ENCODE results near the gene ASTE1. TPM values are rescaled to one million over a fixed set of nuclear protein-coding genes. Genes with fewer than 3 reads are reported as not detected.

Gene ASTE1
- polyA plus RNA-seq, 4 donors = 4.5 to 26.2 (median 8.3) TPM

GRCh38 chr3:131001071-131001470 lies 25.6 kb downstream of the ASTE1 start:
- Histone ChIP-seq H3K4me1 (ENCODE audit: control insufficient read depth in 3 of 3, insufficient read depth in 2 of 3, low read depth in 1 of 3, low read length in 2 of 3) (no peaks in the 10 kb centered on the region), H3K36me3 (ENCODE audit: control insufficient read depth in 3 of 3, insufficient read depth in 2 of 3, low read depth in 1 of 3, low read length in 3 of 3) (peaks cover 4 to 7% (median 4%) of the 10 kb centered on the region in 3 donors), H3K9me3 (ENCODE audit: control insufficient read depth in 2 of 2, insufficient read depth in 1 of 2, low read depth in 1 of 2, low read length in 1 of 2) (no peaks in the 10 kb centered on the region), H3K4me3 (ENCODE audit: low read depth in 1 of 3, low read length in 3 of 3) (no peak overlapping the region), H3K27ac (ENCODE audit: low read depth in 1 of 3, low read length in 2 of 3) (no peak overlapping the region), H3K27me3 (ENCODE audit: control insufficient read depth in 3 of 3, insufficient read depth in 3 of 3, low read length in 3 of 3) (no peaks in the 10 kb centered on the region)
- FAIRE-seq = no peak
- no peak for DNase-seq
- WGBS, 3 donors = 89 to 100% (median 97%) methylated on average over 1 of the region's 1 CpG

DNA sequence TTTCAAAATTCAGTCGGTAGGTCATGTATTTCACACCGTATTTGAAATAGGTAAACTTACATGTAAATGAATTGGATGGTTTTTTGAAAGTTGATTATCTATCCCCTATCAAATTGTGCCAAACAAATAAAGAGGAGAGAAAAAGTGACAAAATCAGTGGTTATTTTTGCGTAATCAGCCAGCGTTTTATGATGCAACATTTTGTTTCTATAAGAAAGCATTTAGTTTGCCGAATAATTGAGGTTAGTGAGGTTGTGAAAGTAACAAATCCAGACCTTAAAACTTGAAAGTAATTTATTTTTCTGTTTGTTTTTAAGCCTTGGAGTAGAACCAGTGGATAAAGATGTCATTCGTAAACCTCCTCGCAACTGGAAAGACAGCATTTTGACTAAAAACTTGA lies 29.3 kb downstream of the ASTE1 start:
- FAIRE-seq (no peak), DNase-seq (no peak)
- H3K4me1 ChIP-seq (ENCODE audit: control insufficient read depth in 3 of 3, insufficient read depth in 2 of 3, low read depth in 1 of 3, low read length in 2 of 3) = no peaks in the 10 kb centered on the region

DNA sequence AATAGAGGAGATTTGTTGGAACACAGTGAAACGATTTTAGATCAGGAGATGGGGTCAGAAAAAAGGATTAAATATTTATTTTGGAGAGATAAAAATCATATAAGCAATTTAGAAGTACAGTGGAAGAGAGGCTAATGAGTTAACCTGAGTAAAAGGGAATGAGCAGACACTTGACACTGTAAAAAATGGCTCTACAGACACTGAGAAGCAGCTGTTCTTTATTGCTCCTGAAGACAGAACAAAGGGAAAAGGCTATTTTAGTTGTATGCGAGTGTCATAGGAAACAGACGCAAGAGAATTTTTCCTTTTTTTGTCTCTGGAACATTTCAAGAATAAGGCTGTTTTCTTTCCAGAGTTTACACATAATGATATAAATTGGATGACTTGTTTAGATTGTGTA lies 34.3 kb downstream of the ASTE1 start:
- WGBS, 3 donors = 75 to 86% (median 80%) methylated on average over 3 of the region's 3 CpGs
- Histone ChIP-seq H3K9me3 (ENCODE audit: control insufficient read depth in 2 of 2, insufficient read depth in 1 of 2, low read depth in 1 of 2, low read length in 1 of 2) (no peaks in the 10 kb centered on the region), H3K27me3 (ENCODE audit: control insufficient read depth in 3 of 3, insufficient read depth in 3 of 3, low read length in 3 of 3) (no peaks in the 10 kb centered on the region), H3K4me1 (ENCODE audit: control insufficient read depth in 3 of 3, insufficient read depth in 2 of 3, low read depth in 1 of 3, low read length in 2 of 3) (no peaks in the 10 kb centered on the region), H3K4me3 (ENCODE audit: low read depth in 1 of 3, low read length in 3 of 3) (no peak overlapping the region), H3K27ac (ENCODE audit: low read depth in 1 of 3, low read length in 2 of 3) (no peak overlapping the region), H3K36me3 (ENCODE audit: control insufficient read depth in 3 of 3, insufficient read depth in 2 of 3, low read depth in 1 of 3, low read length in 3 of 3) (peaks cover 0 to 15% (median 4%) of the 10 kb centered on the region in 3 donors)
- no peak for FAIRE-seq
- no peak for DNase-seq

More for the DNA sequence above, 29.3 kb downstream of the ASTE1 start:
- 88 to 96% (median 94%) methylated on average over 7 of the region's 7 CpGs for WGBS, 3 donors
- Histone ChIP-seq H3K9me3 (ENCODE audit: control insufficient read depth in 2 of 2, insufficient read depth in 1 of 2, low read depth in 1 of 2, low read length in 1 of 2) (no peaks in the 10 kb centered on the region), H3K27ac (ENCODE audit: low read depth in 1 of 3, low read length in 2 of 3) (no peak overlapping the region), H3K27me3 (ENCODE audit: control insufficient read depth in 3 of 3, insufficient read depth in 3 of 3, low read length in 3 of 3) (no peaks in the 10 kb centered on the region), H3K4me3 (ENCODE audit: low read depth in 1 of 3, low read length in 3 of 3) (no peak overlapping the region), H3K36me3 (ENCODE audit: control insufficient read depth in 3 of 3, insufficient read depth in 2 of 3, low read depth in 1 of 3, low read length in 3 of 3) (peaks cover 0 to 13% (median 6%) of the 10 kb centered on the region in 3 donors)

GRCh38 chr3:130991126-130991525 lies 35.5 kb downstream of the ASTE1 start:
- H3K4me1 ChIP-seq (ENCODE audit: control insufficient read depth in 3 of 3, insufficient read depth in 2 of 3, low read depth in 1 of 3, low read length in 2 of 3) = no peaks in the 10 kb centered on the region
- H3K4me3 ChIP-seq (ENCODE audit: low read depth in 1 of 3, low read length in 3 of 3) = no peak overlapping the region
- H3K9me3 ChIP-seq (ENCODE audit: control insufficient read depth in 2 of 2, insufficient read depth in 1 of 2, low read depth in 1 of 2, low read length in 1 of 2) = no peaks in the 10 kb centered on the region
- FAIRE-seq (no peak), DNase-seq (no peak)
- no peaks in the 10 kb centered on the region for H3K27me3 ChIP-seq (ENCODE audit: control insufficient read depth in 3 of 3, insufficient read depth in 3 of 3, low read length in 3 of 3)
- peaks cover 0 to 15% (median 4%) of the 10 kb centered on the region in 3 donors for H3K36me3 ChIP-seq (ENCODE audit: control insufficient read depth in 3 of 3, insufficient read depth in 2 of 3, low read depth in 1 of 3, low read length in 3 of 3)
- WGBS, 3 donors = 94 to 96% (median 96%) methylated on average over 5 of the region's 5 CpGs
- H3K27ac ChIP-seq (ENCODE audit: low read depth in 1 of 3, low read length in 2 of 3) = no peak overlapping the region

GRCh38 chr3:130990282-130990681 lies 36.3 kb downstream of the ASTE1 start:
- no peak for FAIRE-seq
- Histone ChIP-seq H3K9me3 (ENCODE audit: control insufficient read depth in 2 of 2, insufficient read depth in 1 of 2, low read depth in 1 of 2, low read length in 1 of 2) (no peaks in the 10 kb centered on the region), H3K27ac (ENCODE audit: low read depth in 1 of 3, low read length in 2 of 3) (no peak overlapping the region), H3K4me1 (ENCODE audit: control insufficient read depth in 3 of 3, insufficient read depth in 2 of 3, low read depth in 1 of 3, low read length in 2 of 3) (no peaks in the 10 kb centered on the region), H3K4me3 (ENCODE audit: low read depth in 1 of 3, low read length in 3 of 3) (no peak overlapping the region), H3K27me3 (ENCODE audit: control insufficient read depth in 3 of 3, insufficient read depth in 3 of 3, low read length in 3 of 3) (no peaks in the 10 kb centered on the region), H3K36me3 (ENCODE audit: control insufficient read depth in 3 of 3, insufficient read depth in 2 of 3, low read depth in 1 of 3, low read length in 3 of 3) (peaks cover 0 to 12% (median 4%) of the 10 kb centered on the region in 3 donors)
- no peak for DNase-seq
- WGBS, 3 donors = 70 to 77% (median 73%) methylated on average over 5 of the region's 5 CpGs

GRCh38 chr3:130981469-130981868 lies 45.2 kb downstream of the ASTE1 start:
- H3K4me1 ChIP-seq (ENCODE audit: control insufficient read depth in 3 of 3, insufficient read depth in 2 of 3, low read depth in 1 of 3, low read length in 2 of 3) = no peaks in the 10 kb centered on the region
- H3K4me3 ChIP-seq (ENCODE audit: low read depth in 1 of 3, low read length in 3 of 3) = no peak overlapping the region
- no peak for FAIRE-seq
- 91 to 96% (median 94%) methylated on average over 2 of the region's 2 CpGs for WGBS, 3 donors
- H3K27ac ChIP-seq (ENCODE audit: low read depth in 1 of 3, low read length in 2 of 3) = no peak overlapping the region
- DNase-seq = no peak
- no peaks in the 10 kb centered on the region for H3K9me3 ChIP-seq (ENCODE audit: control insufficient read depth in 2 of 2, insufficient read depth in 1 of 2, low read depth in 1 of 2, low read length in 1 of 2)
- no peaks in the 10 kb centered on the region for H3K27me3 ChIP-seq (ENCODE audit: control insufficient read depth in 3 of 3, insufficient read depth in 3 of 3, low read length in 3 of 3)
- peaks cover 1 to 7% (median 3%) of the 10 kb centered on the region in 3 donors for H3K36me3 ChIP-seq (ENCODE audit: control insufficient read depth in 3 of 3, insufficient read depth in 2 of 3, low read depth in 1 of 3, low read length in 3 of 3)

DNA sequence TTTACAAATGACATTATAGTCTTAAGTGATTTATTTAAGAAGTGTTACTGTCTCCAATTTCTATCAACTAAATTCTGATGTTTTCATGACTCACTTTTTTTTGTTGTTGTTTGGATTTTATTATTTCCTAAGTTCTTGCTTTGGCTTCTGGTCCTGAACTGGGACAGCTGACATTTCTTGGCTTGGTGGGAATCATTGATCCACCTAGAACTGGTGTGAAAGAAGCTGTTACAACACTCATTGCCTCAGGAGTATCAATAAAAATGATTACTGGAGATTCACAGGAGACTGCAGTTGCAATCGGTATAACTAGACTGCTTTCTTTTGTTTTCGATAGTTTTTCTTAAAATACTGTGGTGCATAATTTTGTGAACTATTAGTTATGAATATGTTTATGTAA lies 47.5 kb downstream of the ASTE1 start:
- H3K27ac ChIP-seq (ENCODE audit: low read depth in 1 of 3, low read length in 2 of 3) = no peak overlapping the region
- no peaks in the 10 kb centered on the region for H3K4me1 ChIP-seq (ENCODE audit: control insufficient read depth in 3 of 3, insufficient read depth in 2 of 3, low read depth in 1 of 3, low read length in 2 of 3)
- no peaks in the 10 kb centered on the region for H3K27me3 ChIP-seq (ENCODE audit: control insufficient read depth in 3 of 3, insufficient read depth in 3 of 3, low read length in 3 of 3)
- 87 to 95% (median 93%) methylated on average over 2 of the region's 2 CpGs for WGBS, 3 donors
- FAIRE-seq (no peak), DNase-seq (no peak)
- H3K4me3 ChIP-seq (ENCODE audit: low read depth in 1 of 3, low read length in 3 of 3) = no peak overlapping the region
- H3K9me3 ChIP-seq (ENCODE audit: control insufficient read depth in 2 of 2, insufficient read depth in 1 of 2, low read depth in 1 of 2, low read length in 1 of 2) = no peaks in the 10 kb centered on the region
- peaks cover 3 to 10% (median 6%) of the 10 kb centered on the region in 3 donors for H3K36me3 ChIP-seq (ENCODE audit: control insufficient read depth in 3 of 3, insufficient read depth in 2 of 3, low read depth in 1 of 3, low read length in 3 of 3)

GRCh38 chr3:130976706-130977105 lies 49.9 kb downstream of the ASTE1 start:
- Histone ChIP-seq H3K27me3 (ENCODE audit: control insufficient read depth in 3 of 3, insufficient read depth in 3 of 3, low read length in 3 of 3) (no peaks in the 10 kb centered on the region), H3K4me3 (ENCODE audit: low read depth in 1 of 3, low read length in 3 of 3) (no peak overlapping the region), H3K36me3 (ENCODE audit: control insufficient read depth in 3 of 3, insufficient read depth in 2 of 3, low read depth in 1 of 3, low read length in 3 of 3) (peaks cover 3 to 16% (median 6%) of the 10 kb centered on the region in 3 donors), H3K4me1 (ENCODE audit: control insufficient read depth in 3 of 3, insufficient read depth in 2 of 3, low read depth in 1 of 3, low read length in 2 of 3) (no peaks in the 10 kb centered on the region), H3K27ac (ENCODE audit: low read depth in 1 of 3, low read length in 2 of 3) (no peak overlapping the region), H3K9me3 (ENCODE audit: control insufficient read depth in 2 of 2, insufficient read depth in 1 of 2, low read depth in 1 of 2, low read length in 1 of 2) (no peaks in the 10 kb centered on the region)
- FAIRE-seq = no peak
- no peak for DNase-seq
- 91 to 92% (median 91%) methylated on average over 4 of the region's 4 CpGs for WGBS, 3 donors

DNA sequence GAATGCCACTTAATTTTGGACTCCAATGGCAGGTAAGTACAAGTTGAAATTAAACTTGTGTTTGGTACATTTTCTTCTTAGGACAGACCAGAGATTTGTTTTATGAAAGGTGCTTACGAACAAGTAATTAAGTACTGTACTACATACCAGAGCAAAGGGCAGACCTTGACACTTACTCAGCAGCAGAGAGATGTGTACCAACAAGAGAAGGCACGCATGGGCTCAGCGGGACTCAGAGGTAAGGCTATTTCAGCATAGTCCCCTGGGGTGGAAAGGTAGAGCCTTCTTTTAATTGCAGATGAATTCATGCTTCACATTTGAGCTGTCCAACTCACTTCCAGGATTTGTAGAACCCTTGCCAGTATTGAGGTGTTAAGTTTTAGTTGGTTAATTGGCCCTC lies 51.4 kb downstream of the ASTE1 start:
- no peak for FAIRE-seq
- no peak overlapping the region for H3K27ac ChIP-seq (ENCODE audit: low read depth in 1 of 3, low read length in 2 of 3)
- no peaks in the 10 kb centered on the region for H3K4me1 ChIP-seq (ENCODE audit: control insufficient read depth in 3 of 3, insufficient read depth in 2 of 3, low read depth in 1 of 3, low read length in 2 of 3)
- DNase-seq = peak in 1 of 2 donors; percentile 6
- H3K9me3 ChIP-seq (ENCODE audit: control insufficient read depth in 2 of 2, insufficient read depth in 1 of 2, low read depth in 1 of 2, low read length in 1 of 2) = no peaks in the 10 kb centered on the region
- WGBS, 3 donors = 89 to 97% (median 94%) methylated on average over 3 of the region's 3 CpGs
- H3K4me3 ChIP-seq (ENCODE audit: low read depth in 1 of 3, low read length in 3 of 3) = no peak overlapping the region
- peaks cover 3 to 19% (median 4%) of the 10 kb centered on the region in 3 donors for H3K36me3 ChIP-seq (ENCODE audit: control insufficient read depth in 3 of 3, insufficient read depth in 2 of 3, low read depth in 1 of 3, low read length in 3 of 3)
- H3K27me3 ChIP-seq (ENCODE audit: control insufficient read depth in 3 of 3, insufficient read depth in 3 of 3, low read length in 3 of 3) = no peaks in the 10 kb centered on the region

All from small intestine (tissue), 7 donors.